DND-41 (cell line): ENCODE results near the gene GARS1.

ENCODE experiments used
- EZH2 ChIP-seq: IDR thresholded peaks from 3 replicates; pipeline ENCODE4 v1.6.1; 2012; ENCODE audit warnings: borderline replicate concordance, low read depth, mild to moderate bottlenecking, moderate library complexity, low read length, inconsistent platforms; ENCODE audit not compliant: severe bottlenecking
- TF ChIP-seq, protein P1 (sequence below): IDR thresholded peaks from 2 replicates; pipeline ENCODE4 v1.5.1; 2012; ENCODE audit warnings: borderline replicate concordance, low read length, moderate library complexity, mild to moderate bottlenecking; ENCODE audit not compliant: poor library complexity, severe bottlenecking; ENCODE audit errors: extremely low read depth

- TF ChIP-seq, protein P1, sequence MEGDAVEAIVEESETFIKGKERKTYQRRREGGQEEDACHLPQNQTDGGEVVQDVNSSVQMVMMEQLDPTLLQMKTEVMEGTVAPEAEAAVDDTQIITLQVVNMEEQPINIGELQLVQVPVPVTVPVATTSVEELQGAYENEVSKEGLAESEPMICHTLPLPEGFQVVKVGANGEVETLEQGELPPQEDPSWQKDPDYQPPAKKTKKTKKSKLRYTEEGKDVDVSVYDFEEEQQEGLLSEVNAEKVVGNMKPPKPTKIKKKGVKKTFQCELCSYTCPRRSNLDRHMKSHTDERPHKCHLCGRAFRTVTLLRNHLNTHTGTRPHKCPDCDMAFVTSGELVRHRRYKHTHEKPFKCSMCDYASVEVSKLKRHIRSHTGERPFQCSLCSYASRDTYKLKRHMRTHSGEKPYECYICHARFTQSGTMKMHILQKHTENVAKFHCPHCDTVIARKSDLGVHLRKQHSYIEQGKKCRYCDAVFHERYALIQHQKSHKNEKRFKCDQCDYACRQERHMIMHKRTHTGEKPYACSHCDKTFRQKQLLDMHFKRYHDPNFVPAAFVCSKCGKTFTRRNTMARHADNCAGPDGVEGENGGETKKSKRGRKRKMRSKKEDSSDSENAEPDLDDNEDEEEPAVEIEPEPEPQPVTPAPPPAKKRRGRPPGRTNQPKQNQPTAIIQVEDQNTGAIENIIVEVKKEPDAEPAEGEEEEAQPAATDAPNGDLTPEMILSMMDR = no peak
- TF ChIP-seq EZH2 = no peak
These were observed 18.8 kb upstream of the GARS1 start for GRCh38 chr7:30575910-30576309.
